H7 (cell line): ENCODE data around the gene NT5C. TPM values are rescaled to one million over a fixed set of nuclear protein-coding genes. Genes with fewer than 3 reads are reported as not detected.
A peak's percentile ranks its signal among the peaks of the same experiment; 100 is the strongest.
"Not testable (repeated sequence)": the region's sequence is repeated elsewhere in the genome, so short reads cannot be mapped to it uniquely, and the experiment has no call there.

Experiments
- DNase-seq: peaks from one replicate; pipeline ENCODE4 v3.0.0; 2012
- H3K27me3 ChIP-seq: 2 replicates; pipeline ENCODE4 v1.6.0; 2011; ENCODE audit warnings: mild to moderate bottlenecking, low read length; ENCODE audit not compliant: control insufficient read depth, insufficient read depth
- H3K36me3 ChIP-seq: replicated peaks from 2 replicates; pipeline ENCODE4 v1.5.1; 2011; ENCODE audit warnings: low read length; ENCODE audit not compliant: control insufficient read depth, insufficient read depth
- H3K4me3 ChIP-seq: 2 replicates; pipeline ENCODE4 v1.5.1; 2011; ENCODE audit warnings: low read depth, mild to moderate bottlenecking, control low read depth, low read length, moderate library complexity; ENCODE audit not compliant: insufficient read depth
- total RNA-seq: library from RNA; depleted of rRNA; stranded (reverse); fragments of >200 nt; shearing (Covaris generic); gene quantifications from 2 replicates; pipeline ENCODE4 v1.2.3, GENCODE V29; 2014; rRNA removed

Gene NT5C
- 106 and 118 TPM in 2 replicates for total RNA-seq

DNA sequence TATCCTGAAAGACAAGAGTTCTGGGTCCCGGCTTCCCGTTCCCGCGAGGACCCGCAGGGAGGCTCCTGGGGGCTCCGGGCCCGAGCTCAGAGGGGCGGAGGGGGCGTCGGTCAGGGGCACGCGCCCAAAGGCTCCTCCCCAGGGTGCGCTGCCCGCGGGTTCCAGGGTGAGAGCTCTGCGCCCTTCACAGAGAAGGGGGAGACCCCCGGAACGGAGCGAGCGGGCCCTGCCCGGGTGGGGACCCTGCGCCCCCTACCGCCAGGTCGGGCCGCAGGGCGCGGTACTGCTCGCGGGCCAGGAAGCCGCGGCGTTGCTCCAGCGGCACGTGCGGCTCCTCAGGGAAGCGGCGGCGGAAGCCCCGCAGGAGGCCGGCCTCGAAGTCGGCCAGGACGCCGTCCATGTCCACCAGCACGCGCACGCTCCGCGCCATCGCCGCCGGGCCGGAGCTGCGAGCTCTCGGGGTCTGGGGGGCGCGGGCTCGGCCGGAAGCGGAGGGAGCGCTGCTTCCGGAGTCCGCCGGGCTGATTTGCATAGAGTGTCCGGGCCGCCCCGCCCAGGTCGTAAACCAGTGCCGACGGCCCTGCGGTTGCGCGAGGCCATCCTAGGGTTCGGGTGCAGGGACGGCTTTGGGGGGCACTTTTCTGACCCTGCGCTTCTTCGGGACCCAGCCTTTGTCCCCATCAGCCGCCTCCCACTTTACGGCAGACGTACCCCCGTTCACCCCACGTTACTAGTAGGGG lies at the start of gene NT5C:
Gene NT5C (minus strand): TSS at position 465 of the 740 bp plus-strand sequence. CDS start 35 bp downstream, at position 430.
- H3K27me3 ChIP-seq = no peaks in the 10 kb centered on the region
- peak within 1 kb of the TSS; percentile 80 for H3K4me3 ChIP-seq
- peak; percentile 97 for DNase-seq
- H3K36me3 ChIP-seq = peaks cover 15% of the 10 kb centered on the region

- Histone ChIP-seq H3K27me3 (no peaks in the 10 kb centered on the region), H3K36me3 (peaks cover 10% of the 10 kb centered on the region), H3K4me3 (peak overlapping the region; percentile 96)
- peak; percentile 4 for DNase-seq
These were observed 49.6 kb upstream of the NT5C start for GRCh38 chr17:75181110-75181509.

- Histone ChIP-seq H3K36me3 (peaks cover 24% of the 10 kb centered on the region), H3K4me3 (no peak overlapping the region), H3K27me3 (no peaks in the 10 kb centered on the region)
- DNase-seq = no peak
These were observed 46.9 kb upstream of the NT5C start for GRCh38 chr17:75178453-75178852.

GRCh38 chr17:75176625-75177024 lies 45.1 kb upstream of the NT5C start:
- Histone ChIP-seq H3K4me3 (no peak overlapping the region), H3K36me3 (peaks cover 29% of the 10 kb centered on the region), H3K27me3 (no peaks in the 10 kb centered on the region)
- no peak for DNase-seq

GRCh38 chr17:75174996-75175395 lies 43.5 kb upstream of the NT5C start:
- no peak overlapping the region for H3K4me3 ChIP-seq
- no peaks in the 10 kb centered on the region for H3K27me3 ChIP-seq
- peaks cover 25% of the 10 kb centered on the region for H3K36me3 ChIP-seq
- no peak for DNase-seq

GRCh38 chr17:75173526-75173925 lies 42.0 kb upstream of the NT5C start:
- DNase-seq = no peak
- peaks cover 23% of the 10 kb centered on the region for H3K36me3 ChIP-seq
- no peaks in the 10 kb centered on the region for H3K27me3 ChIP-seq
- no peak overlapping the region for H3K4me3 ChIP-seq

DNA sequence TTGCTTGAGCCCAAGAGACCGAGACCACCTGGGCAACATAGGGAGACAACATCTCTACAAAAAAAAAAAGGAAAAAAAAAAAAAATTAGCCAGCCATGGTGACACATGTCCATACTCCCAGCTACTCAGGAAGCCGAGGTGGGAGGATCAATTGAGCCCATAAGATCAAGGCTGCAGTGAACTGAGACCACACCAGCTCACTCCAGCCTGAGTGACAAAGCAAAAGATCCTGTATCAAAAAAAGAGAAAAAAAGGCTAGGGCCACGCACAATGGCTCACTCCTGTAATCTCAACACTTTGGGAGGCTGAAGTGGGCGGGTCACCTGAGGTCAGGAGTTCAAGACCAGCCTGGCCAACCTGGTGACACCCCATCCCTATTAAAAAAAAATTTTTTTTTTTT lies 37.5 kb upstream of the NT5C start:
- Histone ChIP-seq H3K36me3 (peaks cover 17% of the 10 kb centered on the region), H3K27me3 (no peaks in the 10 kb centered on the region)
- no peak for DNase-seq

GRCh38 chr17:75164606-75165005 lies 33.1 kb upstream of the NT5C start:
- H3K36me3 ChIP-seq, H3K4me3 ChIP-seq, H3K27me3 ChIP-seq, DNase-seq: not testable (repeated sequence)

More for the DNA sequence above, 37.5 kb upstream of the NT5C start:
- H3K4me3 ChIP-seq = no peak overlapping the region

DNA sequence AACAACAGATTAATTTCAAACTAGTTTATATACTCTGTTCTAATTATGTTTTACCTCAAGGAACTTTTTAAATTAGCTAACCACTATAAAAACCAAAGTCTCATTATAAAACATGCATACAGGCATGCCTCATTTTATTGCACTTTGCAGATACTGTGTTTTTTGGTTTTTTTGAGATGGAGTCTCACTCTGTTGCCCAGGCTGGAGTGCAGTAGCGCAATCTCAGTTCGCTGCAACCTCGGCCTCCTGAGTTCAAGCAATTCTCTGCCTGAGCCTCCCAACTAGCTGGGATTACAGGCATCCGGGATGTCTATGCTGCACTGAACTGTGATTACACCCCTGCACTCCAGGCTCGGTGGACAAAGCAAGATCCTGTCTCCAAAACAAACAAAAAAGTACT lies 31.5 kb upstream of the NT5C start:
- Histone ChIP-seq H3K27me3 (no peaks in the 10 kb centered on the region), H3K4me3 (no peak overlapping the region), H3K36me3 (peaks cover 4% of the 10 kb centered on the region)
- DNase-seq = no peak

DNA sequence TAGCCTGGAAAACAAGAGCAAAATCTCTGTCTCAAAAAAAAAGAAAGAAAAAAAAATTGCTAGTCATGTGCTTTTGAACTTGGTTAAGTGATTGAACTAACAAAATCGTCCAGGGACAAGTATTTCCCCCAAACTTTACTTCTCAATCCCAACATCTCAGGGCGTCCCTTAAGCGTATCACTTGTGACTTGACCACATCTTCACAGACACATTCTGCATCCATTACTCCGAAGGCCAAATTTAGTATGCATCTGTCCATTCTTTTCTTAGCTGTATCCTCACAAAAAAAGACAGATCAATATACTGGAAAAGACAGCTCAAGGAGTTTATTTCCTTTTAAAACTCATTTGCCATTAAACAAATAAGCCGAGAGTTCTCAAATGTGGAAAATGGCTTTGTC lies 28.7 kb upstream of the NT5C start:
- no peaks in the 10 kb centered on the region for H3K27me3 ChIP-seq
- no peak for DNase-seq
- no peak overlapping the region for H3K4me3 ChIP-seq
- H3K36me3 ChIP-seq = no peaks in the 10 kb centered on the region

DNA sequence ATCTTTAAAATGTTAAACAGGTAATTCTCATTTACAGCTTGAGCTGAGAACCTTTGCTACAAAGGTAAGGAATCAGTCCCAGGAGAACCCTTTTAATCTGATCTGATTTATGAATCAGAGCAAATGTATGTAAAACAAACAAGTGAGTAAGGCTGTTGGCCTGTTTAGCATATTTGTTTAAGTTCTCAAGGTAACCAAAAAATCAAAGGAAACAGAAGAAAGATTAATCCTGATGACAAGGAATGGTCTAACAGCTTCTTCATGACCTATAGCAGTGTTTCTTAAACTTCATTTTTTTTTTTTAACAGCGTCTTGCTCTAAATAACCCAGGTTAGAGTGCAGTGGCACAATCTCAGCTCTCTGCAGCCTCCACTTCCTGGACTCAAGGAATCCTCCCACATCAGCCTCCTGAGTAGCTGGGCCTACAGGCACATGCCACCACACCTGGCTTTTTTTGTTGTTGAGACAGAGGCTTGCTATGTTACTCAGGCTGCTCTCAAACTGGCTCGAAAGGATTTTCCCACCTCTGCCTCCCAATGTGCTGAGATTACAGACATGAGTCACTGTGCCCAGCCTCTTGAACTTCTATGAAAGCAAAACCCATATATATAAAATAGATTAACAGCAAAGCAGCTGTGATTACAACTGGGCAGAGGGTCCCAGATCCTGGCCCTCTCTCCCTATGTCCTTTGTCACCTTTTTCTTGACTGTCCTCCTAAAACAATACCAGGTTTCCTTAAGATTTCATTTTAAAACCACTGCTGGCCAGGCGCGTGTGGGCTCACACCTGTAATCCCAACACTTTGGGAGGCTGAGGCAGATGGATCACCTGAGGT lies 27.9 kb upstream of the NT5C start:
- no peak overlapping the region for H3K4me3 ChIP-seq
- H3K36me3 ChIP-seq = no peaks in the 10 kb centered on the region
- no peaks in the 10 kb centered on the region for H3K27me3 ChIP-seq
- no peak for DNase-seq

DNA sequence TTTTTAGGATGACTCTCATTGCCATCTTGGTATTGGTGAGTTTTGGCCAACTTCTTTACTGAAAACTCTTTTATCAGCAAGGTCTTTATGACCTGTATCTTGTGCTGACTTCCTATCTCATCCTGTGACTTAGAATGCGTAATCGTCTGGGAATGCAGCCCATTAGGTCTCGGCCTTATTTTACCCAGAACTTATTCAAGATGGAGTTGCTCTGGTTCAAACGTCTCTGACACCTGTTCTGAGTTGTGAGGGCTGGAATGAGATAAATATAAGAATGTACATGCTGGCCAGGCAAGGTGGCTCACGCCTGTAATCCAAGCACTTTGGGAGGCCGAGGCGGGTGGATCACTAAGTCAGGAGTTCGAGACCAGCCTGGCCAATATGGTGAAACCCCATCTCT lies 26.9 kb upstream of the NT5C start:
- not testable (repeated sequence) for DNase-seq, H3K4me3 ChIP-seq, H3K27me3 ChIP-seq, H3K36me3 ChIP-seq

DNA sequence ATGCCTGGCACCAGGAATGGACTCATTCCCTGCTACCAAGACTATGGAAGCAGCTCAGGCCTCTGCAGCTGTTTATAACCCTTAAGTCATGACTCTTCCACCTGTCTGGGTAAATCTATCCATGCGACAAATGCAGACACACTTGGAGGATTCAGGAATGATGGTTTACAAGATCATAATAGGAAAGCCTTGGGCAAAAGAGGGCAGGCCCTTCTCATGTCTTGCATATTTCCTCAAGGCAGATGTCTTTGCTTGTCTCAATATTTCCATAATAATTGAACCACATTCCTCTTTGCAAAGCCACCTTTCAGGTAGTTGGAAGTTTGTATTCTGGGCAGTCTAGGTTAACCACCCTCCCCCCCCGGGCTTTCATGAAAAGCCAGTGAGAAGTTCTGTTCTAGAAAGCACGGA lies 23.7 kb upstream of the NT5C start:
- no peaks in the 10 kb centered on the region for H3K27me3 ChIP-seq
- H3K36me3 ChIP-seq = no peaks in the 10 kb centered on the region
- peak; percentile 45 for DNase-seq
- no peak overlapping the region for H3K4me3 ChIP-seq

GRCh38 chr17:75154195-75155106 lies 22.9 kb upstream of the NT5C start, which contains the start of gene JPT1:
JPT1 (minus strand) TSS chr17:75154512; CDS start chr17:75154397, 115 bp downstream.
- no peaks in the 10 kb centered on the region for H3K27me3 ChIP-seq
- no peaks in the 10 kb centered on the region for H3K36me3 ChIP-seq
- peak; percentile 98 for DNase-seq
- peak within 1 kb of the TSS; percentile 99 for H3K4me3 ChIP-seq
